ENCODE results near the gene HMCN2. TPM values are rescaled to one million over a fixed set of nuclear protein-coding genes. Genes with fewer than 3 reads are reported as not detected.

HMCN2 gene
- total RNA-seq, 1 experiment from 2014 or later: 1.6 TPM

DNA sequence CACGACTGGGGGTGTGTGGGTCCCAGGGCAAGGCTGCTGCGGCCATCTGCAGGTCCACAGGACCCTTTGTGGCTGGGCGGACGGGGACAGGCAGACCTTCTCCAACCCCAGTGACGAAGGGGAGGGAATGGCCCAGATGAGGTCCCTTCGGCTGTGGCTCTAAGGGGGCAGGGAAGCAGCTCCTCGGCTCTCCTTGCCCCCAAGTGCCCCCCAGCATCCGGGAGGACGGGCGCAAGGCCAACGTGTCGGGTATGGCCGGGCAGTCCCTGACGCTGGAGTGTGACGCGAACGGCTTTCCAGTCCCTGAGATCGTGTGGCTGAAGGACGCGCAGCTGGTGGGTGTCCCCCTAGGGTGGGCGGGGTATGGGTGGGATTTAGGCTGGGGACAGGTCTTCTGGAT is 82.8 kb downstream of the HMCN2 start:
- Histone ChIP-seq H3K4me2 (no peak overlapping the region), H3K4me3 (no peak overlapping the region), H2AFZ (no peak overlapping the region), H3K9me3 (ENCODE audit: insufficient read depth, low read depth) (no peaks in the 10 kb centered on the region), H4K20me1 (ENCODE audit: insufficient read depth) (no peaks in the 10 kb centered on the region), H3K36me3 (ENCODE audit: low read depth) (no peaks in the 10 kb centered on the region), H3K27me3 (ENCODE audit: insufficient read depth, low read depth) (no peaks in the 10 kb centered on the region), H3F3A (ENCODE audit: insufficient read depth, low read depth) (peaks cover 28% of the 10 kb centered on the region), H3K79me2 (ENCODE audit: low read depth) (no peaks in the 10 kb centered on the region), H3K9me2 (ENCODE audit: insufficient read depth) (no peaks in the 10 kb centered on the region), H3K27ac (no peak overlapping the region), H3K4me1 (replicated peaks; ENCODE audit: insufficient read depth) (peaks cover 17% of the 10 kb centered on the region)
- intact Hi-C loops (cut with micrococcal nuclease; ENCODE audit: unreplicated experiment): loop anchor here (2.0 to 10.0 kb wide), 2 partner anchors 108 to 464 kb away; no protein-coding TSS in a partner anchor
- ChIA-PET POLR2A (ENCODE audit: unreplicated experiment) (interaction anchor here (1.1 kb wide), 1 partner anchor 16 kb away, joined by 19 read pairs; no protein-coding TSS in a partner anchor), CTCF (no interaction called here)
- no peak for TF ChIP-seq EZH2 (IDR thresholded peaks at IDR 0.05; ENCODE audit: low read depth)
- TF ChIP-seq, protein P1, sequence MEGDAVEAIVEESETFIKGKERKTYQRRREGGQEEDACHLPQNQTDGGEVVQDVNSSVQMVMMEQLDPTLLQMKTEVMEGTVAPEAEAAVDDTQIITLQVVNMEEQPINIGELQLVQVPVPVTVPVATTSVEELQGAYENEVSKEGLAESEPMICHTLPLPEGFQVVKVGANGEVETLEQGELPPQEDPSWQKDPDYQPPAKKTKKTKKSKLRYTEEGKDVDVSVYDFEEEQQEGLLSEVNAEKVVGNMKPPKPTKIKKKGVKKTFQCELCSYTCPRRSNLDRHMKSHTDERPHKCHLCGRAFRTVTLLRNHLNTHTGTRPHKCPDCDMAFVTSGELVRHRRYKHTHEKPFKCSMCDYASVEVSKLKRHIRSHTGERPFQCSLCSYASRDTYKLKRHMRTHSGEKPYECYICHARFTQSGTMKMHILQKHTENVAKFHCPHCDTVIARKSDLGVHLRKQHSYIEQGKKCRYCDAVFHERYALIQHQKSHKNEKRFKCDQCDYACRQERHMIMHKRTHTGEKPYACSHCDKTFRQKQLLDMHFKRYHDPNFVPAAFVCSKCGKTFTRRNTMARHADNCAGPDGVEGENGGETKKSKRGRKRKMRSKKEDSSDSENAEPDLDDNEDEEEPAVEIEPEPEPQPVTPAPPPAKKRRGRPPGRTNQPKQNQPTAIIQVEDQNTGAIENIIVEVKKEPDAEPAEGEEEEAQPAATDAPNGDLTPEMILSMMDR (conservative IDR thresholded peaks at IDR 0.05): no peak
- no peak for DNase-seq
- no TSS peak for BruUV-seq (replicated peaks)

DNA sequence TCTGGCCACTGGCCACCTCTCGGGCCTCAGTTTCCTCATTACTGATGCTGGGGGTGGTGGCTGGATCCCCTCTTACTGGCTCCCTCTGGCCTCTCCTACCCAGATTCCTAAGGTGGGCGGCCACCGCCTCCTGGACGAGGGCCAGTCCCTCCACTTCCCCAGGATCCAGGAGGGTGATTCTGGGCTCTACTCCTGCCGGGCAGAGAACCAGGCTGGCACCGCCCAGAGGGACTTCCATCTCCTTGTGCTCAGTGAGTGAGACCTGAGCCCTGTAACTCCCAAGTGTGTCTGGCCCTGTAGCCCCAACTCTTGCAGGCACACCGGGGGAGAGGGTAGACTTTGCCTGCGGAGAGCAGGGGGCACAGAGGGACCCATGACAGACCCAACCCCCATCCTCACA is 83.3 kb downstream of the HMCN2 start:
- H2AFZ ChIP-seq: no peak overlapping the region
- intact Hi-C loops (cut with micrococcal nuclease; ENCODE audit: unreplicated experiment): loop anchor here (2.0 to 10.0 kb wide), 2 partner anchors 108 to 464 kb away; no protein-coding TSS in a partner anchor
- H3F3A ChIP-seq (ENCODE audit: insufficient read depth, low read depth): peaks cover 28% of the 10 kb centered on the region
- no peaks in the 10 kb centered on the region for H3K9me2 ChIP-seq (ENCODE audit: insufficient read depth)
- no peak overlapping the region for H3K4me3 ChIP-seq
- no peak overlapping the region for H3K4me2 ChIP-seq
- no TSS peak for BruUV-seq (replicated peaks)
- no peaks in the 10 kb centered on the region for H3K36me3 ChIP-seq (ENCODE audit: low read depth)
- H3K4me1 ChIP-seq (replicated peaks; ENCODE audit: insufficient read depth): peaks cover 17% of the 10 kb centered on the region
- H4K20me1 ChIP-seq (ENCODE audit: insufficient read depth): no peaks in the 10 kb centered on the region
- ChIA-PET CTCF (no interaction called here), POLR2A (ENCODE audit: unreplicated experiment) (interaction anchor here (1.1 kb wide), 1 partner anchor 16 kb away, joined by 19 read pairs; no protein-coding TSS in a partner anchor)
- TF ChIP-seq, protein P1 (conservative IDR thresholded peaks at IDR 0.05): no peak
- H3K27ac ChIP-seq: no peak overlapping the region
- no peaks in the 10 kb centered on the region for H3K79me2 ChIP-seq (ENCODE audit: low read depth)
- no peaks in the 10 kb centered on the region for H3K9me3 ChIP-seq (ENCODE audit: insufficient read depth, low read depth)
- H3K27me3 ChIP-seq (ENCODE audit: insufficient read depth, low read depth): no peaks in the 10 kb centered on the region
- no peak for DNase-seq

DNA sequence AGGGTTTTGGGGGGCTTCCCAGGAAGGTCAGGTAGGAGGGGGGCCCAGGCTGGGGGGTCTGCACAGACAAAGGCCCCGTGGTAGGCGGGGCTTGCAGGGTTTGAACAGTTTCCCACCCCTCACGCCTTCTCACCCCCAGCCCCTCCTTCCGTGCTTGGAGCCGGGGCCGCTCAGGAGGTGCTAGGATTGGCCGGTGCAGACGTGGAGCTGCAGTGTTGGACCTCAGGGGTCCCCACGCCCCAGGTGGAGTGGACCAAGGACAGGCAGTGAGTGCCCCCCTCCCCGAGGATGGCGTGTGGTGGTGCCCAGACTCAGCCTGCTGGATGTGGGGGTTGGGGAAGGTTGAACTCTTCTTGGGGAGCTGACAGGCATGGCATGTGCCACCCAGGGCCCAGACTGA is 83.8 kb downstream of the HMCN2 start:
- CTCF ChIA-PET: no interaction called here
- H3K9me3 ChIP-seq (ENCODE audit: insufficient read depth, low read depth): no peaks in the 10 kb centered on the region

More for the DNA sequence above, 83.8 kb downstream of the HMCN2 start:
- Histone ChIP-seq H3K27ac (no peak overlapping the region), H3K27me3 (ENCODE audit: insufficient read depth, low read depth) (no peaks in the 10 kb centered on the region), H4K20me1 (ENCODE audit: insufficient read depth) (no peaks in the 10 kb centered on the region), H3K4me2 (no peak overlapping the region), H3K9me2 (ENCODE audit: insufficient read depth) (no peaks in the 10 kb centered on the region), H3F3A (ENCODE audit: insufficient read depth, low read depth) (peaks cover 23% of the 10 kb centered on the region), H2AFZ (no peak overlapping the region), H3K79me2 (ENCODE audit: low read depth) (no peaks in the 10 kb centered on the region), H3K4me1 (replicated peaks; ENCODE audit: insufficient read depth) (peaks cover 17% of the 10 kb centered on the region), H3K4me3 (no peak overlapping the region), H3K36me3 (ENCODE audit: low read depth) (no peaks in the 10 kb centered on the region)
- intact Hi-C loops (cut with micrococcal nuclease; ENCODE audit: unreplicated experiment): loop anchor here (2.0 to 10.0 kb wide), 2 partner anchors 109 to 465 kb away; no protein-coding TSS in a partner anchor
- no peak for DNase-seq
- no peak for TF ChIP-seq EZH2 (IDR thresholded peaks at IDR 0.05; ENCODE audit: low read depth)
- TF ChIP-seq, protein P1 (conservative IDR thresholded peaks at IDR 0.05): no peak
- BruUV-seq (replicated peaks): no TSS peak
- POLR2A ChIA-PET (ENCODE audit: unreplicated experiment): no interaction called here
